G401 (cell line): ENCODE results near the gene IGFALS. TPM values are rescaled to one million over a fixed set of nuclear protein-coding genes. Genes with fewer than 3 reads are reported as not detected.

Experiments
- DNase-seq: peaks from one replicate; pipeline ENCODE4 v3.0.0-alpha.2; 2015; ENCODE audit warnings: low spot score
- in situ Hi-C: cut with HindIII; loops from 2 replicates; pipeline ENCODE4 v1.10.0; 2016; ENCODE audit warnings: low sequenced_read_pairs, mixed read lengths
- total RNA-seq: library from RNA; depleted of rRNA; stranded (reverse); fragments of >200 nt; shearing (Covaris generic); gene quantifications from 2 replicates; pipeline ENCODE4 v1.2.3, GENCODE V29; 2014

IGFALS gene
- total RNA-seq, 1 experiment from 2014 or later: not detected

DNA sequence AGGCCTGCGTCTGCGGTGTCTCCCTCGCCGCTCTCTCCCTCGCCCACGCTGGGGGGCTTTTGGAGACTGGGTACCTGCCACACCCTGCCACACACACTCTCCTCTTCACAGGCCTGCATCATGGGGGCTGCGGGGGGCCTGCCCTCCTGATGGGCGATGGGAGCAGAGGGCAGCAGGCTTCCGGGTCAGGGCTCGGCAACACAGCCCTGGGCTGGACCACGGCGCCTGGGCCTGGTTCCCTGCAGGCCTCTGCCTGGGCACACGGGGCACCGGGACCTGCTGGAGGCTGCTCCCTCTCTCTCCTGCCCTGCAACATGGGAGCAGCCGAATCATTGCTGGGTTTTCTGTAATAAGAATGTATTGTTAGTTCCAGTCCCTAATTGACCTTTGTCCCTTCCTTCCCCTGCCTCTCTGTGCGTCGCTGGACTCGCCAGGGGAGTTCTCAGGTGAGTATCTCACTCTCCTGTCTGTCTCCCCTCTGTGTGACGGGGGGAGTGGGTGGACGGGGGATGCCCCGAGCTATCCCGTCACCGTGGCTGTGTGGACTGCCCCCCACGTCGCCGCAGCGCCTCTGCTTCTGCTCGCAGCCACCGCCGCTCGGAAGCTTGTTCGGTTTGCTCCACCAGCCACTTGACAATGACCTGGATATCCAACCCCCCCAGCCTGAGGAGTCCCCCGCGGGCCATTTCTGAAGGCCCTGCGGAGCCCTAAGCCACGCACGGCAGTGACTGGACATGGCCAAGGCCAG is 35.6 kb downstream of the IGFALS start:
- in situ Hi-C loops: no loop called here

DNA sequence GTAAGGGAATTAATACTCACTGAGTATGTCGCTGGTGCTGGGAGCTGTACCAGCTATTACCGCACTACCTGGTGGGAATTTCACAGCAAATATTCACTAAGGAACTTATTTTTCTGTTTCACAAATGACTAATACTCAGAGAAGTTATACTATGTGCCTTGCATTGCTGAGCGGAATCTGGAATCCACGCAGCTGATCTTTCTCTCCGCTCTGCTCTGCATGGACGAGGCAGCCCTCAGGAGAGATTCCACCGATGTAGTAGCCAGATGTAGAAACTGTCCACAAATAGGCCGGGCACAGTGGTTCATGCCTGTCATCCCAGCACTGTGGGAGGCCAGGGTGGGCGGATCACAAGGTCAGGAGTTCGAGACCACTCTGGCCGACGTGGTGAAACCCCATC is 39.3 kb downstream of the IGFALS start:
- in situ Hi-C loops: no loop called here
- DNase-seq: no peak

More for the DNA sequence above, 35.6 kb downstream of the IGFALS start:
- DNase-seq: no peak

DNA sequence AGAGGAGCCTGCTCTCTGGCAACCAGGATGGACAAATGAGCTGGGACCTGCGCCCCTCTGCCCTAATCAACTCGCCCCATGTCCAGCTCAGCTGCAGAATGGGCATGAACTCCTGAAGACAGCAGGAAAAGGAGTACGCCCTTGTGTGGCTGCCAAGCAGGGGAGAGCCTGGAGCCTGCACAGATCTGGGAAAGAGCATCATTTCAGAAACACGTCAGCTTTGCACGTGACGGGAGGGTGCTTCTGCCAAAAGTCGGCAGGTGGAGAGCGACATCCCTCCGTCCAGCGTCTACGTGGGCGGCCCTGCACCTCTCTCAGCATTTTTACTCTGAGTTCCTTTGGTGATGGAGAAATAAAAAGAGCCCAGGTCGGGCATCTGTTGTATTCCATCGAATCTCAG is 40.7 kb downstream of the IGFALS start:
- in situ Hi-C loops: no loop called here
- DNase-seq: peak; percentile 93

DNA sequence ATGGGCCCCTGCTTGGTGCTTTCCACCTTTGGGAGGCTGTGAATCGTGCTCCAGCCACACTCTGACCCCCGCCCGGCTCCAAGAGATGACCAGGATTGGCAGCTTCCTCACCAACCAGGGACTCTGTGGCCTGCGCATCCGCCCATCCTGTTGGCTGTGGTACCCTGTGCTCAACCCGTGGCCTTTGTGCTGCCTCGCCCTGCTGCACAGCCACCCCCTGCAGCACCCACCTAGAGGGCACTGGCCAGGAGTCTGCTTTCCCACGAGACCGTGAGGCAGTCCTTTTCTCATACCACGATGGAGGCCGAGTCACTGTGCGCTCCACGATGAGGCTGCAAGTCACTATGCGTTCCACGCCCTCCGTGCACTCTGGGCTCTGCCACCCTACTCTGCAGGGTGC is 41.6 kb downstream of the IGFALS start:
- in situ Hi-C loops: no loop called here

DNA sequence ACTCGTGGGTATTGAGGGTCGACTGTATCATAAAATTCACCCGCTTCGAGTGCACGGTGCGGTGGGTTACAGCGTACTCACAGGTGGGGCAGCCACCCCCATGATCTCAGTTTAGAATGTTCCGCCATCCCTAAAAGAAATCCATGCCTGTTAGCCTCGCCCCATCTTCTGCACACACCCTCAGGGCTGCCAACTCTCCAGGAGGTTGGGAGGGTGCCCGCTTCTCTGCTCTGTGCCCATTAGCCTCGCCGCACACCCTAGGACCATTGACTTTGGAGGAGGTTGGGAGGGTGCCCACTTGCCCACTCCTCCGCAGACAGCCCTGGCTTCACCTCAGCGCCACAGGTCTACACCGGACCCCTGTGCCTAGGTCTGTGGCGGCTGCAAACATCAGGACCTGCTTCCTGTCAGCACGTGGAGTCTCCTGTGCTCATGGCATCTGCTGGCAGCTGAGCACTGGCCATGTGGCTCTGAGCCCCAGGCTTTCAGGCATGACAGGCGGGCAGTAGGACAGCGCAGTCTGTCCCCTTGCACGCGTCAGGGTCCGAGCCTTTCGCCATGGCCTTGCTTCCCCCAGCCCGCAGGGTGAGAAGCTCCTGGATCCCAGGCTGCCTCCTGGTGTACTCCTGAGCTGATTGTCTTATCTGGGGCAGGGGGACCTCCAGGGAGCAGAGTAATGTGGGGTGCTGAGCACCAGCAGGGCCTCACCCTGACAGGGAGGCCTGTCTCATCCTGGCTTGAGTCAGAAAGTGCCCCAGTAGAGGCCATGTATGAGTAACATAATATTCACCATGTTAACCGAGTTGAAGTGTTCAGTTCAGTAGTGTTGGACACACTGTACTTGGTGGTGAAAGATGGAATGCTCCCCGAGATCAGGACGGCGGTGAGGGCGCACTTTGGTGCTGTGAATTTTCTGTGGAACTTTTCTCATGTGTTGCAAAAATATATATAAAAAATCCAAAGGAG is 44.1 kb downstream of the IGFALS start:
- in situ Hi-C loops: no loop called here
- peak; percentile 80 for DNase-seq

More for the DNA sequence above, 41.6 kb downstream of the IGFALS start:
- no peak for DNase-seq

DNA sequence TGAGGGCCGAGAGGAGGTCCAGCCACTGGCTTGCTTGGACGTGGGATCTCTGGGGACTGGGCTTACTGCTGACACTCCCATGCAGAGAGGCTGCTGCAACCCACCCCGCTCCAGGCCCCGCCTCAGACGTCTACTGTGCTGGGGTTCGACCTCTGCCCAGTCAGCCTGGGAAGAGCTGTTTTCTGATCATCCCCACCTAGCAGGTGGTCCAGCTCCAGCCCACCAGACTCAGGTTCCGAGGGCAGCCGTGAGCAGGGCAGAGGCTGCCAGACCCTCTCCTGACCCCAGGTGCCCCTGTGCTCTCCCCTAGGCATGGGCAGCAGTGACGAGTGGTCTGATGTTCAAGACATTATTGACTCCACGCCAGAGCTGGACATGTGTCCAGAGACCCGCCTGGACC is 45.6 kb downstream of the IGFALS start:
- in situ Hi-C loops: no loop called here
- DNase-seq: no peak

DNA sequence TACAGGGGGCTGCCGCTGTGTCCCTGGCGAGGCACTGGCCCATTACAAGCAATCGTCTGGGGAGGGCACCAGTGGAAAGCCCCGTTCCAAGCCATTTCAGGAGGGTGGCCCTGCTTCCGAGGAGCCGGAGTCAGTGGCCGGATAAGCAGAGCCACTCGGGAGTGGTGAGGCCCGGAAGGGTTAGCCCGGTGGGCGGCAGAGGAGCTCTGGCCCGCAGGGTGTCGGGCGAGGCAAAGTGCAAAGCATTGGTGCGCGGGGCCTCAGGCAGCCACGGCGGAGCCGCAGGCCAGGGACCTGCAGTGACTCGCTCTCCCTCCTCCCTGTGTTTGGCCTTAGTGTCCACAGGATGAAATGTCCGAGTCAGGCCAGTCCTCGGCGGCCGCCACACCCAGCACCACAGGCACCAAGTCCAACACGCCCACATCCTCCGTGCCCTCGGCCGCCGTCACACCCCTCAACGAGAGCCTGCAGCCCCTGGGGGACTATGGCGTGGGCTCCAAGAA is 46.8 kb downstream of the IGFALS start:
- peak; percentile 42 for DNase-seq
- in situ Hi-C loops: no loop called here

DNA sequence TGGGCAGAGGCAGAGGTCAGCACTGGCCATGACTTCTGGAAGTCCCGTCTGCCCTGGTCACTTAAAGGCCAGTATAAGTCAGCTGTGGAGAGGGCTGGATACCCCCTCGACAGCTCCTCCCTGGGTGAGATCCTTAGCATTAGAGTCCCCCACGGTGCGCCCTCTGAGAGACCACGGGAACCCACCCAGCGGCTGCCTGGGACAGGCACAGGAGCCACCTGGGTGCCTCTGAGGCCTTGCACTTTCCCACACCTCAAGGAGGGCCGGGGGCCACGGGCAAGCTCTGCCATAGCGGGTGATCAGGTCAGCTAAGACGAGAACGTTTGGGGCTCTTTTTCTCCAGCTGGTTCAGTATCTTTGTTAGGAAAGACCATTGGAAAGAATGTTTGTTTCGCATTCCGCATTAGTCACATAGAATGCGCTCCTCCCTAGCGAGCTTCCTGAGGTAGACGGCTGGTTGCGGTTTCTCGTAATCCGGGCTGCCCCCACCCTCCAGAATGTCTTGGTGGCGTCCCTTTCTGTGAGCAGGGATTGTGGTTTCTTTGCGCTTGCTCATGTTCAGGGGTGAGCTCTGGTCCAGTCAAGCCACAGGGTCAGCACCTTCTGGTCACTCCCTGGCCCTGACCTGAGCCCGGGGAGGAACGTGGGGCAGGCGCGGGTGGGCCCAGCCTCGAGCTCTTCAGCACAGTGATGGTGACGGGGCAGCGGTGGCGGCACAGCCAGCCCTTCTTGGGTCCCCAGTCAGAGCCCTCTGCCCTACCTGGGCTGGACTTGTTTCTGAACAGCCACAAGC is 47.4 kb downstream of the IGFALS start:
- in situ Hi-C loops: no loop called here
- DNase-seq: no peak

DNA sequence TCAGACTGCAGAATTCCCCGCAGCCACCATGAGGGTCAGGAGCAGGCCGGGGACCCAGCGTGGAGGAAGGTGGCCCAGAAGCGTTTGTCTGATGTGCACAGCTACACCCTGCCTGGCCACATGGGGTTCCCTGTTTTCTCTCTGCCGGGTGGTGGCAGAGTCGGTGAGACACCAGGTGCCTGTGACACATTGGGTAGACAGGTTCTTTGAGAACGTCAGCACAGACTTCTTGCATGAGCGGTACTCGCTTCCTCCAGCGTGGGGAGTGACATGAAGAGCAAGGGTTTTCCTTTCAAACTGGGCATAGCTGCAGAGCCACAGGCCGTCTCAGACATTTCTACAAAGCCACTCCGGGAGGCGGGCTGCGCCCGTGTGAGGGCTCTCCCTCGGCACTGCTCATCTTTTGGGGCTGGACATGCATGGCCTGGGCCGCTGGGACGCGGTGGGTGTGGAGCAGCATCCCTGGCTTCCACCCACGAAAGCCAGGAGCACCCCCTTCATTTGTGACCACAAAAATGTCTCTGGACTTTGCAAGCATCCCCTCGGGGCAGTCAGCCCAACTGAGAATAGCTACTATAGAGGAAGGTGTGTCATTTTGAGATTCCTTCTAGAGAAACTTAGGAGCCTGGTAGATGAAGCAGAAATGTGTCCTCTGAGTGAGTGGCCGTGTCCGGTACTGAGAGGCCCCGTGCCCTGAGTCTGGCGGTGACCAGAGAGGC is 48.2 kb downstream of the IGFALS start:
- DNase-seq: no peak
- in situ Hi-C loops: no loop called here

DNA sequence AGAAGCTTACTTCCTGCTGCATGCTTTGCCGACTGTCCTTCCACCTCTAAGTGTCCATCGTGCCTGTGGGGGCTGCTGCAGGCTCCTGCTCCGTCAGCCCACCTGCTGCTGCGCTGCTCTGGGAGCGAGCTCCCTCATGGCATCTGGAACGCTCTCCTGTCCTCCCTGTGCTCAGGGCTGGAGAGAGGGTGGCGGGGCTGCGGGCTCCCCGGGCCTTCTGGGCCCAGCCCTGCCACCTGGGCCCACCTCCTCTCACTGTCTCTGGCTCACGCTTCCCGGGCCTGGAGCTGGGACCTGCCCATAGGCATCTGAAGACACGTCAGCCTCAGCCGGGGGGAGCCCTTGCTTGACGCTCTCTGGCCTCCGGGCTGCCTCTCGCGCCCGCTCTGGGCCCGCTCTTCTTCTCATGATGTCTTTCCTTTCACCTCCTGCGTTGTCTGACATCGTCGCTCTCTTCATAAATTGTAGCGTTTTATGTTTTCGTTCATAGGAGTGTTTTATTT is 49.1 kb downstream of the IGFALS start:
- no peak for DNase-seq
- in situ Hi-C loops: no loop called here

DNA sequence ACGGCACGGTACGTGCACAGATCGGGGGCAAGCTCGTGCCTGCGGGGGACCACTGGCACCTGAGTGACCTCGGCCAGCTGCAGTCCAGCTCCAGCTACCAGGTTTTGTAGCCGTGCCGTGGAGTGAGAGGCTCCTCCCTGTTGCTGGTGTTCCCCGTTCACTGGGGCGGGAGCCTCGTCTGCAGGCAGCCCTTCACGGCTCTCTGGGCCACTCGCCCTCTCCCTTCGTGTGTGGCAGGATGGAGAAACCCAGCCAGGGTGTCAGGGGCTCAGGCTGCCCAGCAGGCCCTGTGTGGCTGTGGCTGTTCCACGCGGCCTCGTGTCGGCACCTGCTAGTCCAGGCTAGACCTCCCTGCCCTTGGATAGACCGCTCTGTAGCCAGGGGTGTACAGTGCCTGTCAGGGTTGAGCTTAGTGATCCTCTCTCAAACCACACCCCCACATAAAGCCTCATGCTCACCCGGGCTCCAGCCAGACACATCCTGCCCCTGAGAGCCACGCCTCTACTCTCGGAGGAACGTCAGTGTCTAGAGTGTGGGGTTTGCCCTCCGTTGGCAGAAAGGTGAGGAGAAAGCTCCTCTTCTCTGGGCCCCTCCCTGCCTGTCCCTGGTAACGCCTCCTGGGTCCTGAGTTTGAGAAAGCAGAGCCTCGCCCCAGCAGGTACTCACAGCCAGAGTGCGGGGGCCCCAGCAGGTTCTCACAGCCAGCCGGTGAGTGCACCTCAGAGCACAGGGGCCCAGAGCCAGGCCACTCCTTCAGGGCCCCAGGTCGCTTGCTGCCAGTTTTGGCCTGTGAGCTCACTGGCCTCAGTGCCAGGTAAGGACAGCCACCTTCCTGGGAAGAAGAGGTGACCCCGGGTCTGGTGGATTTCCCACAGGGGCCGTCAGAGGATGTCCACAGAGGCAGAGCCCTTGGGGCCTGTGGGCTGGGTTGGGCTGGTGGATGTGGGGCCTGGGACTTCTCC is 49.8 kb downstream of the IGFALS start:
- no peak for DNase-seq
- in situ Hi-C loops: no loop called here

DNA sequence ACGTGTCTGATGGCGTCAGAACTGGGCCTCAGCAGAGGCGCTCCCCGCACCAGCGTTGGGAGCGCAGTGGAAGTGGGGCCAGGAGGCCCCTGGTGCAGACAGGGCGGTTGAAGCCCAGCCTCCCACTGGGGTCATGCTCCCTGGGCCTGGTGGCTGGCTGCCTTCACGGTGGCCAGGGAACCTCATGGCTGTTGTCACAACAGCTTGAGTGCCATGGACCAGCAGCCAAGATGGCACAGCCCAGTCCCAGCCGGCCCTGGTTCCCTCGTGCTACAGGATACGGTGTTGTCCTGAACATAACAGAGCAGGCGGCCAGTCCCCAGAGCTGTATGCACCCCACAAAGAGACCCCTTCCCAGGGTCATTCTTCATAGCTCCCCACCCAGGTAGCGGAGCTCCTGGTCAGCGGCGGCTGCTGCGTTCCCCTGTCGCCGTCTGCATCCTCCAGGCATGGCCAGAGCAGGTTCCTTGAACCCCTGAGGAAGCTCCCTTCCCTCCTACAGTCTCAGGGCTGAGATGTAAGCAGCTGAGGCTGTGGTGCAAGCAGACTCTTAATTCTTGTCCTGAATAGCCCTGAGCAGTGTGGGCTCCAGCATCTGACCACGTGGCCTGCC is 51.8 kb downstream of the IGFALS start:
- DNase-seq: peak; percentile 59
- in situ Hi-C loops: no loop called here

DNA sequence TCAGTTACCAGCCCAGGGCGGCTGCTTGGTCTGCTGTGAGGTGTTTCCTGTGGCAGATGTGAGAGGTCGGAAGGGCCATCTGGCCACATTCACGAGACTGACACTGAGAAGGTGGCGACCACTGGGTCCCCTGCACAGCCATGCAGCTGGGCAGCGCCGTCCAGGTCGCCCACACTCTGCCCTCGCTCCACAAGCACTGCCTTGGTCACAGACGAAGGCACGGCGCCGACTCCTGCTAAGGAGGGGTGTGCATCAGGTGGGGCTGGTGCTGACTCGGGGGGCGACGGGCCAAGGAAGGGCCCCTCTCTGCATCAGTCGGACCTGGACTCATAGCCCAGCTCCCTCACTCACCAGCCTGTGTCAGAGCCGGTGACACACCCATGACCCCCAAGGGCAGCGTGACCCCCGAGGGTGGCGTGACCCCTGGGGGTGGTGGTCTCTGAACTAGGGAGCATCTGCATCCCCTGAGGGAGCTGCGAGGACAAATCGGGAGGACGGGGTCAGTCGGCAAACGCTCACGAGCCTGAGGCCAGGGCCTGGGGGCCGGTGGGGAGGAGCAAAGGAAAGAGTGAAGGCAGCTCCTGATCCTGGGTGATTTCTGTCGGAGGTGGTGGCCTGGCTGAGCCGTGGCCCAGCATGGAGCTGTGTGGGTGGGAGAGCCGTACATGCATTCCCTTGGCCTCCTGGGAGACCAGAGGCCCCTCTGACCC is 52.6 kb downstream of the IGFALS start:
- in situ Hi-C loops: no loop called here
- DNase-seq: no peak
